HG03378 (cell line): ENCODE results near the gene NELFCD.

ENCODE experiments used
- ATAC-seq: cut with Tn5 transposase; IDR thresholded peaks from one replicate; pipeline ENCODE4 v1.9.1; 2021; ENCODE audit warnings: mild to moderate bottlenecking, moderate library complexity; ENCODE audit not compliant: unreplicated experiment

Gene NELFCD

DNA sequence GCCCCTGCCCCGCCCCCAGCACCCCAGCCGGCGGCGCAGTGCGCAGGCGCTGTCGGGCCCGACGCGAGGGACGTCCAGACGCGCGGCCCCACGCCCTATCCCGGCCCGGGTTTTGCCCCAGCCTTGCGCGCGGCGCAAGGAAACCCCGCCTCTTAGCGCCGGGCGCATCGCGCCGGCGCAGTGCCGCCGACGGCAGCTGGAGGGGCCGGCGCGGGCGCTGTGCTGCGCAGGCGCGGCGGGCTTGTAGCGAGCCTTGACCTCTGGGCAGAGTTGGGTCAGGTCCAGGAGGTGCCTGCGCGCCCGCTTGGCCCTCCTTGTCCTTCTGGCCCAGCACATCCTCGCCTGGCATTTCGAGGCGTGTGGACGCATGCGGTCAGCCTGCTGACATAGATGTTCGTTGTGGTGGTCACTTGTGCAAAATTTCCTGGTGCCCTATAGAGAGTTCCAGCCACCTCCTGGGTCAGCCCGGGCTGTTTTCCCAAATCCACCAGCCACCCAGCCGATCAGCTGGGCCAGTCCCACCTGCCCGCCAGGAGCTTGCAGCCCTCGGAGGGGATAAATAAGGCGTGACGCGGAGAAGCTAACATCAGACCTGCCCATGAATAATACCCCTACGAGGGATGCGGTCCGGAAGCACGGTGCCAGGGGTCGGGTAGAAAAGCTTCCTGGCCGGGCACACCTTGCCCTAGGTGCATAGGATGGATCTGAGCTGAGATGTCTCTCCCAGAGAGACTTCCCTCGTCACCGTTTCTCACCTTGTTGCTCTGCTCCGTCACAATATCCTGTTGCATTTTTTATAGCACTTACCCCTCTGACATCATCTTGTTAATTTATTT, 62.0 kb downstream of the NELFCD start:
- peak; percentile 79 for ATAC-seq

GRCh38 chr20:59043698-59044097, 62.6 kb downstream of the NELFCD start:
- ATAC-seq = no peak

GRCh38 chr20:59044295-59044694, 63.2 kb downstream of the NELFCD start:
- no peak for ATAC-seq
